Epithelial cell of esophagus (primary cell): ENCODE data around the gene ISCA1.

Source experiments
- DNase-seq: peaks from one replicate; pipeline ENCODE4 v3.0.0; 2010; ENCODE audit warnings: low read depth
- H3K4me3 ChIP-seq: 2 replicates; pipeline ENCODE4 v1.5.1; 2011; ENCODE audit warnings: mild to moderate bottlenecking, low read length, control low read depth
- TF ChIP-seq, protein P1 (sequence below): IDR thresholded peaks from 2 replicates; pipeline ENCODE4 v1.5.1; 2011; ENCODE audit warnings: low read depth, mild to moderate bottlenecking, low read length, control low read depth, inconsistent platforms; ENCODE audit not compliant: insufficient read depth; ENCODE audit errors: missing control alignments

The ISCA1 gene

DNA sequence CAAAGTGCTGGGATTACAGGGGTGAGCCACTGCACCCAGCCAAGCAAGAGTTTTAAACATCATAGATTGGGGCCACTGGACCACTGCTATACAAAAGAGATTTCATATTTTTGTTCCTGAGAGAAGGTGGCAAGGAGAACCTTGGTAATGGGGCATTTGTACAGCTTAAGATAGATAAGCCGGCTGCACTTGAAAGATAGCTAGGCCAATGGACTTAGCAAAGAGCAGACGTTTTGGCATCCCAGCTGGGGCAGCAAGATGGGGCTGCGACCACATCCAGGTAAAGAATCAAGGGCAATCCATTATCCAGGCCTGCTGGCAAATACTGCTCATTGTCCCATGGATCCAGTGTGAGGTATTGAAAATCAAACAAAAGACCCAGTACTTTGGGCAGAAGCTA lies 3.9 kb upstream of the ISCA1 start:
- TF ChIP-seq, protein P1, sequence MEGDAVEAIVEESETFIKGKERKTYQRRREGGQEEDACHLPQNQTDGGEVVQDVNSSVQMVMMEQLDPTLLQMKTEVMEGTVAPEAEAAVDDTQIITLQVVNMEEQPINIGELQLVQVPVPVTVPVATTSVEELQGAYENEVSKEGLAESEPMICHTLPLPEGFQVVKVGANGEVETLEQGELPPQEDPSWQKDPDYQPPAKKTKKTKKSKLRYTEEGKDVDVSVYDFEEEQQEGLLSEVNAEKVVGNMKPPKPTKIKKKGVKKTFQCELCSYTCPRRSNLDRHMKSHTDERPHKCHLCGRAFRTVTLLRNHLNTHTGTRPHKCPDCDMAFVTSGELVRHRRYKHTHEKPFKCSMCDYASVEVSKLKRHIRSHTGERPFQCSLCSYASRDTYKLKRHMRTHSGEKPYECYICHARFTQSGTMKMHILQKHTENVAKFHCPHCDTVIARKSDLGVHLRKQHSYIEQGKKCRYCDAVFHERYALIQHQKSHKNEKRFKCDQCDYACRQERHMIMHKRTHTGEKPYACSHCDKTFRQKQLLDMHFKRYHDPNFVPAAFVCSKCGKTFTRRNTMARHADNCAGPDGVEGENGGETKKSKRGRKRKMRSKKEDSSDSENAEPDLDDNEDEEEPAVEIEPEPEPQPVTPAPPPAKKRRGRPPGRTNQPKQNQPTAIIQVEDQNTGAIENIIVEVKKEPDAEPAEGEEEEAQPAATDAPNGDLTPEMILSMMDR = no peak

DNA sequence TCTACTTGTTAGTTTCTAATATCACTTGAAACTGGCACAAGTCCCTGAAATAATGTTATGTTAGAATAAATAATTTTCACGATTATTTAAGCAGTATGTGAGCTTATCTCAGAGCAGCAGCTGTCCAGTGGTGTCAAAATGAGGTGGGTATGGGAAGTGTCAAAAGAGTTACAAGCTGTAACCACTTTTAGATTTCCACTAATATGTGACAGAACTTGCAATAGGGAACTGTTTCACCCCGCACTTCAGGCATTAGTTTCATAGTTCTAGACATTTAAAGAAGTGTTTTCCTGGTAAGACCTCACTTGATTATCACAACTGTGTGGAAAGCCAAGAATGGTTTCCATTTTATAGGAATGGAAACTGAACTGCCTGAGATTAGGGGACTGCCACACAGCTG lies 2.9 kb upstream of the ISCA1 start:
- no peak for DNase-seq
- TF ChIP-seq, protein P1 = no peak
- H3K4me3 ChIP-seq = no peak overlapping the region

More for the DNA sequence above, 3.9 kb upstream of the ISCA1 start:
- no peak overlapping the region for H3K4me3 ChIP-seq
- no peak for DNase-seq

DNA sequence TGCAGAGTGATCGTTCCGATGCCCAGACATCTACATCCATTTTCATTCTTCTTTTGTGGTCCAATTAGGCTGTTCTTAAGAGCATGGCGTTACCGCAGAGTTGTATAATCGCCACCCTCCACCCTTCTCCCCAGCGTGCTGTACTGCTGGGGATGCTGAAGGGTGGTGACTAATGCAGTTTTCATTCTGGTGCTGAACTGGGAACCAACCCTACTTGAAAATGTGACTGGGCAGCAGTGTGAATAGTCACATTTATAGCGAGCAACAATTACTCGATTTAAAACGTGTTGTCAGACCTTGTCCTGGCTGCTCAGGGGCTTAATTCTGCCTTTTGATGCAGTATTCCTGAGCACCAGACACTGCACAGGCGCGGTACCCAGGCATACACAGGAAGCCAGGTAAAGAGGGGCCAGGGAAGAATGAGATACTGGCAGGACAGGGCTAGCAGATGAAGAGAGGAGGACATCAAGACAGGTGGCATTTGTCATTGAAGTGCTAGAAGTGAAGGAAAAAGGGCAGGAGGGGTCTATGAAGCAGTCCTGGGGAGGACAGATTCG lies 719 bp upstream of the ISCA1 start:
- TF ChIP-seq, protein P1 = no peak
- peak; percentile 94 for DNase-seq
- peak overlapping the region; percentile 78 for H3K4me3 ChIP-seq

DNA sequence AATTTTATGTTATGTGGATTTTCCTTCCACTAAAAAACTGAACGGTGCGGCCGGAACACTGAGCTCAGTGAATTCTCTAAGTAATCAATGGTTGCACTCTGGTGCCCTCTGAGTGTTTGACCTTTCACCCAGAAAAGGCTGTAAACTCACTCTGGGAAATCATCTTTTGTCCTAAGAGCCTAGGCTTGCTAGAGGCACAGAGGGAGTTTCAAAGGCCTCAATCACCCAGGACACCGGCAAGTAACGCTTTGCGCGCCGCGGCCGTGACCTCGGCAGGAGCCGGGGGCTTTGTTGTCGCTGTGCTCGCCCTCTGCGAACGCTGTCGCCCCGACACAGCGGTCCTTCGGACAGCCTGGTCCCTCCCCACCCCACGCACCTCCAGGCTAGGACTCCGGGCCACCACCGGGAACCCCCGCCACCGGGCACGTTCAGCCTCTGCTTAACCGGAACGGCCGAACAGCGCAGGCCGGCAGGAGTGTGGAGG lies 703 bp downstream of the ISCA1 start:
- TF ChIP-seq, protein P1 = no peak
- peak overlapping the region; percentile 78 for H3K4me3 ChIP-seq
- peak; percentile 27 for DNase-seq

DNA sequence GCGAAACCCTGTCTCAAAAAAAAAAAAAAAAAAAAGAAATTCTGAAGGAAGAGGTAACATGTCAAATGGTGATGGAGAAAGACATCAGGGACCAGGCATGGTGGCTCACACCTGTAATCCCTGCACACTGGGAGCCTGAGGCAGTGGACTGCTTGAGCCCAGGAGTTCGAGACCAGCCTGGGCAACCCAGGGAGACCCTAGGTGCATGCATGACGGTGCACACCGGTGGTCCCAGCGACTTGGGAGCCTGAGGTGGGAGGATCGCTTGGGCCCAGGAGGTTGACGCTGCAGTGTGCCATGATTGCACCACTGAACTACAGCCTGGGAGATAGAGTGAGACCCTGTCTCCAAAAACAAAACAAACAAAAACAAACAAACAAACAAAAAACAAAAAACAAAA lies 1.8 kb downstream of the ISCA1 start:
- DNase-seq = no peak
- no peak overlapping the region for H3K4me3 ChIP-seq
- TF ChIP-seq, protein P1 = no peak

DNA sequence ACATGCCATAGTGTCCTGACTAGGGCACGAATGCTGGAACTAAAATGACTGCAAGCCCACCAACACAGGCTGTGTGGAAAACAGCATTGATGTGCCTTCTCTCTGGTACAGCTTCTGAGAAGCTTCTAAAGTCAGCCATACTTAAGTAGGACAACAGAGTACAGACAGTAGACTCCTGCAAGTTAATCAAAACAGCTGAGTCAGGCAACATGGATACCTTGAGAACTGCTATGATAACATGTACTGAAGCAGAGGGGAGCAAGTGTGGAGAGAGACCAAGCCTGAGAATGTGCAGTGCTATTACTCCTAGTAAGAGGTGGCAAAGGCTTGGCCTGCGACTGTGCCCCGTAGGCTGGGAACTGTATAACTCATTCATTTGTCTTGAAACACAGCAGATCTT lies 2.5 kb downstream of the ISCA1 start:
- TF ChIP-seq, protein P1 = no peak
- no peak for DNase-seq
- no peak overlapping the region for H3K4me3 ChIP-seq

DNA sequence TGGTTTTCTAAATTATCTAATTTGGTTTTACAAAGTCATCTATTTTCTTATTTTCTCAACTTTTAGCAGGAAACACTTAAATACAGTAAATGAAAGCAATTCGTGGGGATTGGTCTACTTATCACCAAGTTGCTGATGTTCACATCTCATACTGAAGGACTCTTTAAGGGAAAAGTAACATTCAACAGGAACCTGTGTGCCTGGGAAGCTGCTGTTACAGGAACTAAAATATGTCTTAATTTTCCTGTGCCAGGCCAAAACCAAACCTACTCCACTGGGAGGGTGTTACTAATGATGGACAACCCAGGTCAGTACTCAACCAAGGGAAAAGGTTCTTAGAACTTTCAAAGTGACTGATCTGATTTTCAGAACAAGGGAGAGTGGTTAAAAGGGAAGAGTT lies 5.3 kb downstream of the ISCA1 start:
- H3K4me3 ChIP-seq = no peak overlapping the region
- DNase-seq = no peak

More for the DNA sequence above, 5.3 kb downstream of the ISCA1 start:
- TF ChIP-seq, protein P1 = no peak
